Stomach (tissue), 4 donors: ENCODE data around the gene AP4M1.

Experiments used
- EP300 ChIP-seq: sonication (generic); formaldehyde crosslinking; IDR thresholded peaks from one replicate; pipeline ENCODE4 v1.6.1; 2017; ENCODE audit warnings: antibody characterized with exemption
- TF ChIP-seq, protein P1 (sequence below), 7 experiments: fragments of 450-650 bp in 4 of 7; fragments of 200-600 bp in 3 of 7; sonication (generic) in 3 of 7; IDR thresholded peaks; one replicate each; pipeline ENCODE4 v1.5.1; 2016 to 2019; ENCODE audit warnings: antibody characterized with exemption in 7 of 7, control low read depth in 2 of 7, mild to moderate bottlenecking in 1 of 7

GRCh38 chr7:100142461-100142860 lies 41.0 kb downstream of the AP4M1 start:
- TF ChIP-seq, protein P1, sequence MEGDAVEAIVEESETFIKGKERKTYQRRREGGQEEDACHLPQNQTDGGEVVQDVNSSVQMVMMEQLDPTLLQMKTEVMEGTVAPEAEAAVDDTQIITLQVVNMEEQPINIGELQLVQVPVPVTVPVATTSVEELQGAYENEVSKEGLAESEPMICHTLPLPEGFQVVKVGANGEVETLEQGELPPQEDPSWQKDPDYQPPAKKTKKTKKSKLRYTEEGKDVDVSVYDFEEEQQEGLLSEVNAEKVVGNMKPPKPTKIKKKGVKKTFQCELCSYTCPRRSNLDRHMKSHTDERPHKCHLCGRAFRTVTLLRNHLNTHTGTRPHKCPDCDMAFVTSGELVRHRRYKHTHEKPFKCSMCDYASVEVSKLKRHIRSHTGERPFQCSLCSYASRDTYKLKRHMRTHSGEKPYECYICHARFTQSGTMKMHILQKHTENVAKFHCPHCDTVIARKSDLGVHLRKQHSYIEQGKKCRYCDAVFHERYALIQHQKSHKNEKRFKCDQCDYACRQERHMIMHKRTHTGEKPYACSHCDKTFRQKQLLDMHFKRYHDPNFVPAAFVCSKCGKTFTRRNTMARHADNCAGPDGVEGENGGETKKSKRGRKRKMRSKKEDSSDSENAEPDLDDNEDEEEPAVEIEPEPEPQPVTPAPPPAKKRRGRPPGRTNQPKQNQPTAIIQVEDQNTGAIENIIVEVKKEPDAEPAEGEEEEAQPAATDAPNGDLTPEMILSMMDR (IDR thresholded peaks at IDR 0.05) = no peak
- TF ChIP-seq EP300 = no peak
